GM23248 (cell line): ENCODE measurements around the gene METTL22. TPM values are rescaled to one million over a fixed set of nuclear protein-coding genes. Genes with fewer than 3 reads are reported as not detected.

Experiments used
- DNase-seq: peaks from one replicate; pipeline ENCODE4 v3.0.0-alpha.2; 2015
- H2AFZ ChIP-seq: fragments of 200-600 bp; sonication (generic); 2 replicates; pipeline ENCODE4 v1.6.1; 2016; ENCODE audit warnings: antibody characterized with exemption
- H3F3A ChIP-seq: fragments of 200-600 bp; sonication (generic); 2 replicates; pipeline ENCODE4 v1.6.1; 2016; ENCODE audit warnings: mild to moderate bottlenecking, antibody characterized with exemption, mixed run types; ENCODE audit not compliant: insufficient read depth
- H3K27ac ChIP-seq: fragments of 200-600 bp; sonication (generic); 2 replicates; pipeline ENCODE4 v1.5.1; 2016; ENCODE audit warnings: mild to moderate bottlenecking
- H3K27me3 ChIP-seq: fragments of 200-600 bp; sonication (generic); replicated peaks from 2 replicates; pipeline ENCODE4 v1.6.1; 2016; ENCODE audit warnings: mild to moderate bottlenecking; ENCODE audit not compliant: insufficient read depth
- H3K36me3 ChIP-seq: fragments of 200-600 bp; sonication (generic); 2 replicates; pipeline ENCODE4 v1.6.1; 2016; ENCODE audit warnings: low read depth, mild to moderate bottlenecking
- H3K4me1 ChIP-seq: fragments of 200-600 bp; sonication (generic); 2 replicates; pipeline ENCODE4 v1.6.1; 2016; ENCODE audit warnings: mild to moderate bottlenecking; ENCODE audit not compliant: insufficient read depth
- H3K4me2 ChIP-seq: fragments of 200-600 bp; sonication (generic); one replicate; pipeline ENCODE4 v1.6.1; 2016; ENCODE audit warnings: mild to moderate bottlenecking; ENCODE audit not compliant: unreplicated experiment
- H3K4me3 ChIP-seq: fragments of 200-600 bp; sonication (generic); 2 replicates; pipeline ENCODE4 v1.5.1; 2016; ENCODE audit warnings: mild to moderate bottlenecking
- H3K79me2 ChIP-seq: fragments of 200-600 bp; sonication (generic); 2 replicates; pipeline ENCODE4 v1.6.1; 2016; ENCODE audit warnings: mild to moderate bottlenecking; ENCODE audit not compliant: insufficient read depth
- H3K9ac ChIP-seq: fragments of 200-600 bp; sonication (generic); 2 replicates; pipeline ENCODE4 v1.6.1; 2016; ENCODE audit warnings: mild to moderate bottlenecking
- H3K9me2 ChIP-seq: fragments of 200-600 bp; sonication (generic); 2 replicates; pipeline ENCODE4 v1.6.1; 2016; ENCODE audit warnings: mixed run types, mild to moderate bottlenecking, moderate library complexity; ENCODE audit not compliant: insufficient read depth
- H3K9me3 ChIP-seq: fragments of 200-600 bp; sonication (generic); one replicate; pipeline ENCODE4 v1.6.1; 2017; ENCODE audit warnings: low read depth
- H4K20me1 ChIP-seq: fragments of 200-600 bp; sonication (generic); 2 replicates; pipeline ENCODE4 v1.6.0; 2016; ENCODE audit not compliant: insufficient read depth
- EZH2 ChIP-seq: fragments of 200-600 bp; sonication (generic); IDR thresholded peaks from 2 replicates; pipeline ENCODE4 v1.6.1; 2018; ENCODE audit warnings: antibody characterized with exemption, mild to moderate bottlenecking; ENCODE audit not compliant: insufficient read depth, poor library complexity, severe bottlenecking
- EZH2phosphoT487 ChIP-seq: fragments of 200-600 bp; sonication (generic); IDR thresholded peaks from 2 replicates; pipeline ENCODE4 v1.6.1; 2018; ENCODE audit warnings: antibody characterized with exemption, moderate library complexity, mild to moderate bottlenecking, low read depth; ENCODE audit not compliant: insufficient read depth
- WGBS, 2 experiments: methylation state at CpG; one replicate each; pipeline ENCODE4 v1.1.6; 2015 to 2017; ENCODE audit warnings: low lambda C conversion rate in 2 of 2, low coverage in 1 of 2; ENCODE audit errors: missing lambda C conversion rate in 2 of 2; 5-methylcytosine and 5-hydroxymethylcytosine counted together
- in situ Hi-C: fragments of 300-500 bp; cut with MboI; formaldehyde crosslinking; loops from 2 replicates; pipeline ENCODE4 v1.15.0; 2020
- polyA plus RNA-seq: library from polyadenylated mRNA; unstranded; fragments of >200 nt; fragmentation: Nextera tagmentation; extraction: Ambion mirVana; gene quantifications from 2 replicates; pipeline ENCODE4 v1.2.1, GENCODE V29; 2016
- total RNA-seq: library from RNA; depleted of rRNA; stranded (reverse); fragments of >200 nt; shearing (Covaris generic); gene quantifications from 2 replicates; pipeline ENCODE4 v1.2.3, GENCODE V29; 2014; rRNA removed

METTL22 gene, protein sequence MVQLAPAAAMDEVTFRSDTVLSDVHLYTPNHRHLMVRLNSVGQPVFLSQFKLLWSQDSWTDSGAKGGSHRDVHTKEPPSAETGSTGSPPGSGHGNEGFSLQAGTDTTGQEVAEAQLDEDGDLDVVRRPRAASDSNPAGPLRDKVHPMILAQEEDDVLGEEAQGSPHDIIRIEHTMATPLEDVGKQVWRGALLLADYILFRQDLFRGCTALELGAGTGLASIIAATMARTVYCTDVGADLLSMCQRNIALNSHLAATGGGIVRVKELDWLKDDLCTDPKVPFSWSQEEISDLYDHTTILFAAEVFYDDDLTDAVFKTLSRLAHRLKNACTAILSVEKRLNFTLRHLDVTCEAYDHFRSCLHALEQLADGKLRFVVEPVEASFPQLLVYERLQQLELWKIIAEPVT
- total RNA-seq (31.5 and 36.9 TPM in 2 replicates), polyA plus RNA-seq (41.6 and 46.1 TPM in 2 replicates)

GRCh38 chr16:8621572-8622314 lies at the start of gene METTL22:
METTL22 (plus strand) TSS chr16:8621698; CDS start chr16:8625666, 3,968 bp downstream.
- H2AFZ ChIP-seq, result peak within 1 kb of the TSS; percentile 93
- peak; percentile 92 for DNase-seq
- no peaks in the 10 kb centered on the region for H3K27me3 ChIP-seq

GRCh38 chr16:8572063-8572918 lies 49.2 kb upstream of the METTL22 start:
- H3K4me2 ChIP-seq, result no peak overlapping the region
- H3K27ac ChIP-seq, result no peak overlapping the region
- no peaks in the 10 kb centered on the region for H3K79me2 ChIP-seq
- no peak overlapping the region for H3K9ac ChIP-seq
- no peaks in the 10 kb centered on the region for H3K9me3 ChIP-seq
- no peak for DNase-seq
- no peaks in the 10 kb centered on the region for H3K36me3 ChIP-seq
- no peak for TF ChIP-seq EZH2
- TF ChIP-seq EZH2phosphoT487, result no peak
- H3K4me3 ChIP-seq, result no peak overlapping the region
- peaks cover 11% of the 10 kb centered on the region for H3K4me1 ChIP-seq
- H4K20me1 ChIP-seq, result no peaks in the 10 kb centered on the region
- WGBS, 2 experiments, result 50 to 55% methylated on average over 11 of the region's 11 CpGs
- peak overlapping the region; percentile 80; the same call in 1 of the 2 replicates for H2AFZ ChIP-seq
- in situ Hi-C loops, result loop anchor here (10.0 to 25.0 kb wide), 2 partner anchors 223 to 1615 kb away; partner anchors contain the start of genes GRIN2A, PMM2 and TMEM186
- H3K27me3 ChIP-seq, result peaks cover 28% of the 10 kb centered on the region
- no peaks in the 10 kb centered on the region for H3F3A ChIP-seq
- H3K9me2 ChIP-seq, result no peaks in the 10 kb centered on the region

More at GRCh38 chr16:8621572-8622314, at the start of gene METTL22:
- Histone ChIP-seq H3K36me3 (peaks cover 12% of the 10 kb centered on the region), H3K4me2 (peak within 1 kb of the TSS; percentile 94), H3K9me2 (no peaks in the 10 kb centered on the region), H3K4me1 (peaks cover 21% of the 10 kb centered on the region), H3K9ac (peak within 1 kb of the TSS; percentile 100), H3F3A (peaks cover 9% of the 10 kb centered on the region; the same call in 1 of the 2 replicates), H3K9me3 (no peaks in the 10 kb centered on the region), H3K27ac (peak within 1 kb of the TSS; percentile 90), H4K20me1 (no peaks in the 10 kb centered on the region), H3K79me2 (peaks cover 45% of the 10 kb centered on the region), H3K4me3 (peak within 1 kb of the TSS; percentile 95)
- in situ Hi-C loops, result no loop called here
- no peak for TF ChIP-seq EZH2phosphoT487
- no peak for TF ChIP-seq EZH2
- 1 to 2% methylated on average over 32 to 43 of the region's 51 CpGs for WGBS, 2 experiments

DNA sequence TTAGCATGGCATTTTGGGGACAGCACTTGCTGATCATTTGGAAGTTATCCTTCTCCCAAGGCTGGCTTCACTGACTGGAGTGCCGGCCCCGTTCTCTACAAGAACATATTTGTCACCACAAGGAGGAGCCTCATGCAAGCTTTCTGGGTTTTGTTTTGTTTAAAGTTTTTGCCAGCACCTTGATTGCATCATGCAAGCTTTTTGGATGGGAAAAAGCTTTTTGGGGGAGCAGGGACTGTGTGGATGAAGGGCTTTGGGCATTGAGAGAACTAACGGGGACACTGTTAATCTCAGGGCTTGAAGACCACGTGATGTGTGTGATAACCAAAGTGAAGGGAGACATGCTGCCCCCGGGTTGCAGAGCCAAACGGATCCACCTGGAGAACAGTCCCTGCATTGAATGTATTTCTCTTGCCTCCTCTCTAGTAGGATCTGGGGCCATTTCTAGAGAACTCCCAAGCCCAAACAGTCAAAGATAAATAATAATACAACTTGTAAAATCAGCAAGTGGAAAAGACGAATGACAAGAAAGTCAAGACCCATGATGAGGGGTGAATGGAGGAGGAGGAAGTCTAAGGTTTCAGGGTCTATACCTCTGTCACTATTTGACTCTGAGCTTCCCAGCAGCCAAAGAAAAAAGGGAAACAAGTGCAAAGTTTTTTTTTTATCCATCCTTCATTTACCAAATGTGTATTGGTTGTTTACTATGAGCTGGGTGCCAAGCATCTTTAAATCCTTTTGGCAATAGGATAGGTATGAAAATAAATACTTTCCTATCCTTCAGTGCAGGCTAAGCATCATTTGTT lies 48.4 kb upstream of the METTL22 start:
- 14% methylated on average over 7 of the region's 7 CpGs for WGBS, 2 experiments
- Histone ChIP-seq H3K36me3 (no peaks in the 10 kb centered on the region), H2AFZ (peak overlapping the region; percentile 80), H3K9me3 (no peaks in the 10 kb centered on the region), H3K9ac (no peak overlapping the region), H3K4me3 (peak overlapping the region; percentile 59), H3K4me2 (peak overlapping the region; percentile 67), H3K27ac (no peak overlapping the region), H3K4me1 (peaks cover 11% of the 10 kb centered on the region), H3K27me3 (peaks cover 28% of the 10 kb centered on the region), H3K79me2 (no peaks in the 10 kb centered on the region), H3K9me2 (no peaks in the 10 kb centered on the region), H4K20me1 (no peaks in the 10 kb centered on the region), H3F3A (no peaks in the 10 kb centered on the region)
- peak; percentile 77 for DNase-seq
- in situ Hi-C loops, result loop anchor here (10.0 to 25.0 kb wide), 2 partner anchors 222 to 1614 kb away; partner anchors contain the start of genes GRIN2A, PMM2 and TMEM186
- TF ChIP-seq EZH2, result no peak
- TF ChIP-seq EZH2phosphoT487, result no peak
